ENCODE data around the gene WASL.
"Not testable (repeated sequence)": the region's sequence is repeated elsewhere in the genome, so short reads cannot be mapped to it uniquely, and the experiment has no call there.

GRCh38 chr7:123795116-123795515, 46.3 kb upstream of the WASL start:
- not testable (repeated sequence) for TF ChIP-seq POLR2A, CTCF (IDR thresholded peaks at IDR 0.05)
